Hematopoietic multipotent progenitor cell treated with erythropoietin and hydrocortisone succinate and interleukin-3 and kit ligand, for 6 days (in vitro differentiated cells): ENCODE results near the gene SLC25A47.
"Not testable (repeated sequence)": the region's sequence is repeated elsewhere in the genome, so short reads cannot be mapped to it uniquely, and the experiment has no call there.

Experiments
- DNase-seq: peaks from one replicate; pipeline ENCODE4 v3.0.0-alpha.2; 2015

Gene SLC25A47

GRCh38 chr14:100323121-100323941, at the start of gene SLC25A47:
Gene SLC25A47 (plus strand): TSS chr14:100323339. CDS start chr14:100323415, 76 bp downstream.
- no peak for DNase-seq

GRCh38 chr14:100274250-100274649, 48.9 kb upstream of the SLC25A47 start:
- no peak for DNase-seq

GRCh38 chr14:100275214-100275613, 47.9 kb upstream of the SLC25A47 start:
- no peak for DNase-seq

- DNase-seq = peak; percentile 76
Measured at GRCh38 chr14:100278702-100279101, 44.4 kb upstream of the SLC25A47 start.

GRCh38 chr14:100279133-100279532, 44.0 kb upstream of the SLC25A47 start:
- DNase-seq = no peak

- DNase-seq = no peak
Measured at GRCh38 chr14:100279563-100279962, 43.6 kb upstream of the SLC25A47 start.

- DNase-seq = no peak
Measured at GRCh38 chr14:100281286-100282082, 41.7 kb upstream of the SLC25A47 start.

GRCh38 chr14:100282083-100282350, 41.1 kb upstream of the SLC25A47 start:
- no peak for DNase-seq

- DNase-seq = no peak
Measured at GRCh38 chr14:100282766-100283419, 40.2 kb upstream of the SLC25A47 start.

- not testable (repeated sequence) for DNase-seq
Measured at GRCh38 chr14:100283436-100283835, 39.7 kb upstream of the SLC25A47 start.

GRCh38 chr14:100283984-100284881, 38.9 kb upstream of the SLC25A47 start:
- no peak for DNase-seq

- peak; percentile 84 for DNase-seq
Measured at GRCh38 chr14:100285021-100285912, 37.9 kb upstream of the SLC25A47 start.

GRCh38 chr14:100285913-100286400, 37.2 kb upstream of the SLC25A47 start:
- no peak for DNase-seq

- DNase-seq = no peak
Measured at GRCh38 chr14:100286484-100287191, 36.5 kb upstream of the SLC25A47 start.

GRCh38 chr14:100287202-100287997, 35.7 kb upstream of the SLC25A47 start:
- no peak for DNase-seq

GRCh38 chr14:100287998-100288295, 35.2 kb upstream of the SLC25A47 start:
- DNase-seq = not testable (repeated sequence)

GRCh38 chr14:100288382-100289185, 34.6 kb upstream of the SLC25A47 start:
- no peak for DNase-seq

GRCh38 chr14:100289916-100290606, 33.1 kb upstream of the SLC25A47 start:
- DNase-seq = no peak
